T-cell (primary cell): ENCODE measurements around the gene PRMT3. TPM values are rescaled to one million over a fixed set of nuclear protein-coding genes. Genes with fewer than 3 reads are reported as not detected.

Experiments used
- ATAC-seq, 4 experiments: fragments of 200-7000 bp in 3 of 4; fragments of 150-1000 bp in 1 of 4; cut with Tn5 transposase; replicated peaks in 1 of 4; 1 replicate in 3 of 4; 2 replicates in 1 of 4; pipeline ENCODE4 v1.10.0; 2021; ENCODE audit warnings: moderate library complexity in 3 of 4, mild to moderate bottlenecking in 2 of 4, moderate number of reproducible peaks in 1 of 4
- CTCF ChIA-PET, 2 donors: fragments of 300-600 bp; sonication (Branson Sonifier 250); formaldehyde crosslinking; loops; one replicate each; lab custom pipeline; 2022; ENCODE audit warnings: antibody characterized with exemption in 2 of 2; lab: Charles Lee
- POLR2A ChIA-PET, 2 donors: fragments of 300-600 bp; sonication (Branson Sonifier 250); formaldehyde crosslinking; loops; one replicate each; lab custom pipeline; 2022; ENCODE audit warnings: antibody characterized with exemption in 2 of 2; lab: Charles Lee
- DNase-seq, 35 experiments: peaks; one replicate each; pipeline versions ENCODE4 v3.0.0 to v3.0.0-alpha.2; 2013 to 2023
- H3K27ac ChIP-seq: one replicate; pipeline ENCODE4 v1.5.1; 2013; ENCODE audit warnings: low read length
- H3K27me3 ChIP-seq, 2 experiments: replicated peaks in 1 of 2; 1 replicate in 1 of 2; 2 replicates in 1 of 2; pipeline versions ENCODE4 v1.6.1 to v1.7.0; 2013; ENCODE audit warnings: low read length in 1 of 2, mixed read lengths in 1 of 2; ENCODE audit not compliant: control insufficient read depth in 2 of 2, insufficient read depth in 2 of 2; ENCODE audit errors: extremely low read depth in 1 of 2
- H3K36me3 ChIP-seq, 2 donors: 1 replicate in 1 of 2; 2 replicates in 1 of 2; pipeline versions ENCODE4 v1.6.1 to v1.7.0; 2013; ENCODE audit warnings: low read length in 1 of 2; ENCODE audit not compliant: control insufficient read depth in 2 of 2, insufficient read depth in 1 of 2; ENCODE audit errors: extremely low read depth in 1 of 2
- H3K4me1 ChIP-seq, 2 experiments: 1 replicate in 1 of 2; 2 replicates in 1 of 2; pipeline versions ENCODE4 v1.6.1 to v1.7.0; 2013; ENCODE audit warnings: low read length in 2 of 2, mixed read lengths in 1 of 2; ENCODE audit not compliant: insufficient read depth in 2 of 2, control insufficient read depth in 1 of 2; ENCODE audit errors: extremely low read depth in 1 of 2
- H3K4me3 ChIP-seq, 2 donors: 1 replicate in 1 of 2; 2 replicates in 1 of 2; pipeline versions ENCODE4 v1.5.1 to v1.7.0; 2013; ENCODE audit warnings: mild to moderate bottlenecking in 2 of 2, low read length in 1 of 2, moderate library complexity in 1 of 2; ENCODE audit not compliant: control insufficient read depth in 1 of 2; ENCODE audit errors: extremely low read depth in 1 of 2
- H3K9me3 ChIP-seq: 2 replicates; pipeline ENCODE4 v1.7.0; 2013
- H3K27ac Mint-ChIP-seq, 2 donors: one replicate each; pipeline ENCODE4 v1.8.0; 2020 to 2021; ENCODE audit warnings: mild to moderate bottlenecking in 2 of 2, mixed read lengths in 2 of 2
- H3K27me3 Mint-ChIP-seq, 2 donors: one replicate each; pipeline ENCODE4 v1.8.0; 2021 to 2022; ENCODE audit warnings: mixed read lengths in 2 of 2
- H3K36me3 Mint-ChIP-seq: one replicate; pipeline ENCODE4 v1.8.0; 2021; ENCODE audit warnings: mixed read lengths
- H3K4me1 Mint-ChIP-seq, 3 donors: one replicate each; pipeline ENCODE4 v1.8.0; 2020 to 2022; ENCODE audit warnings: mixed read lengths in 3 of 3, mild to moderate bottlenecking in 1 of 3
- H3K4me3 Mint-ChIP-seq, 3 donors: one replicate each; pipeline ENCODE4 v1.8.0; 2020 to 2022; ENCODE audit warnings: mild to moderate bottlenecking in 3 of 3, mixed read lengths in 3 of 3, moderate library complexity in 3 of 3
- H3K9me3 Mint-ChIP-seq, 3 donors: one replicate each; pipeline ENCODE4 v1.8.0; 2020 to 2022; ENCODE audit warnings: mixed read lengths in 3 of 3
- WGBS: methylation state at CpG from one replicate; pipeline ENCODE4 v1.1.5; 2013; ENCODE audit warnings: missing lambda C conversion rate; ENCODE audit not compliant: insufficient coverage; 5-methylcytosine and 5-hydroxymethylcytosine counted together
- total RNA-seq, 35 experiments: library from RNA in 6 of 35; stranded (reverse) in 6 of 35; fragments of 120-200 nt in 1 of 35; gene quantifications; one replicate each; pipeline versions ENCODE4 v1.2.1 to v1.2.4 and lab custom pipeline; 2013 to 2026

Gene PRMT3
- total RNA-seq, 5 donors from 2014 or later (not counting 1 experiment from before 2014, with no cell fraction given), result 12.9 to 19.5 (median 17.2) TPM

DNA sequence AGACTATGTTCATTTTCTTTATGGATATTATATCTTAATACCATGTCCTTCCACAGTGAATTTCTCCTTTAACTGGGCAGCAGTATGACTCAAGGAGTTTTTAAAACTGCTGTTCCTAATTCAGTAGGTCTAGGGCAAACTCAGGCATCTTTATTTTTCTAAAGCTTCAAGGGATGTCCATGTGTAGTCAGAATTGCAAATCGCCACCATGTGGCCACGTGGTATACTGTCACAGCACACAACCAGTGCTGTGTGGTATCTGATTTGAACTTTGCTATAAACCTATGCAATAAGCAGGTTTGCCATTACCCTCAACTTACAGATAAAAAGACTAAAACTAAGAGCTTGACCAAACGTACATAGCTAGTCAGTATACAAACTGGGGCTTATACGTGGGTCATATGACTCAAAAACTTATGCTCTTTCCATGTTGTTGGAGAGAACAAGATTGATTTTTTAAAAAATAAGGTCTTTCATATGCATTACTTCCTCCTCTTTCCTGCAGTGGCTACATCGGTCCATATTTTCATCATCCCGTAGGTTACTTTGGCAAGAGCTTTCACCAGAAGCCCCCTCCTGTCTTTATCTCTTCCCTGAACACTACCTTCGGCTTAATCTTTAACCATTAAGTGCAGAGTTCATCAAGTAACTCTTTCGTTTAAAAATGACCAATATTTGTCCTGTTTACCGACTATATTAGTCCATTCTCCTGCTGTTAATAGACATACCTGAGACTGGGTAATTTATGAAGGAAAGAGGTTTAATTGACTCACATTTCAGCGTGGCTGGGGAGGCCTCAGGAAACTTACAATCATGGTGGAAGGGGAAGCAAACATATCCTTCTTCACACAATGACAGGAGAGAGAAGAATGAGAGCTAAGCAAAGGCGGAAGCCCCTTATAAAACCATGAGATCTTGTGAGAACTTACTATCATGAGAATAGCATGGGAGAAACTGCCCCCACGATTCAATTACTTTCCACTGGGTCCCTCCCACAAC, 32.0 kb upstream of the PRMT3 start:
- Histone ChIP-seq H3K4me3 (no peak overlapping the region), H3K27me3 (no peaks in the 10 kb centered on the region), H3K27ac (no peak overlapping the region), H3K4me1 (peaks cover 3 to 8% of the 10 kb centered on the region in 2 experiments), H3K36me3 (no peaks in the 10 kb centered on the region), H3K9me3 (no peaks in the 10 kb centered on the region)
- Mint-ChIP-seq H3K27ac (no peak overlapping the region), H3K9me3 (no peaks in the 10 kb centered on the region), H3K4me1 (peaks cover 14 to 19% (median 18%) of the 10 kb centered on the region in 3 donors), H3K4me3 (no peak overlapping the region), H3K27me3 (peaks cover 0 to 5% of the 10 kb centered on the region in 2 donors), H3K36me3 (no peaks in the 10 kb centered on the region)
- peak; percentile 83 to 91 (median 86) for ATAC-seq
- peak in 24 of 35 experiments; percentile 12 to 66 (median 26) for DNase-seq
- 74% methylated on average over 2 of the region's 12 CpGs for WGBS
- ChIA-PET CTCF (interaction anchor here (0.5 to 3.6 kb wide), 12 partner anchors 10 to 1597 kb away, joined by 3 to 37 read pairs (median 4); no protein-coding TSS in a partner anchor), POLR2A (no interaction called here)

DNA sequence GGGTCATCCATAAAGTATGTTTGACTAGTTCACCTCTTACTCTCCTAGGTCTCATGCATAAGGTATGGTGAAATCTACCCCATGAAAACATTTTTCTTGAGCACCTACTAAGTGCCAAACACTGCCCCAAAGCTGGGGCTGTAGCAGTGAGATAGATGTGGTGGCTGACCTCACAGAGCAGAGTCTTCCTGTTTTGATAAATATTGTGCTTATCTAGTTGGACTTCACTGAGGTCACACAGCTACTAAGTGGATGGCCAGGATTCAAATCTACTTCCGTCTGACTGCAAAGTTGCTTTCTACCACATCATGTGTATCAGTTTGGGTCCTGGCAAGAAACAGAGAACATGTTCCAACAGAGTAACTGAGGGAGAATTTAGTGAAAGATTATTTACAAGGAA, 30.4 kb upstream of the PRMT3 start:
- H3K9me3 Mint-ChIP-seq, result no peaks in the 10 kb centered on the region
- Histone ChIP-seq H3K9me3 (no peaks in the 10 kb centered on the region), H3K27me3 (no peaks in the 10 kb centered on the region), H3K36me3 (no peaks in the 10 kb centered on the region), H3K27ac (no peak overlapping the region), H3K4me3 (no peak overlapping the region), H3K4me1 (peaks cover 2 to 6% of the 10 kb centered on the region in 2 experiments)
- no peak for DNase-seq
- peaks cover 22 to 29% (median 27%) of the 10 kb centered on the region in 3 donors for H3K4me1 Mint-ChIP-seq
- no peak for ATAC-seq
- ChIA-PET POLR2A (no interaction called here), CTCF (interaction anchor here in 1 of 2 donors (0.6 to 0.9 kb wide), 2 partner anchors 15 to 35 kb away, joined by 3 read pairs; no protein-coding TSS in a partner anchor)
- no peak overlapping the region for H3K27ac Mint-ChIP-seq
- no peaks in the 10 kb centered on the region for H3K36me3 Mint-ChIP-seq
- WGBS, result no CpG with 5 or more reads among the region's 1 CpG
- H3K27me3 Mint-ChIP-seq, result peaks cover 0 to 2% of the 10 kb centered on the region in 2 donors
- H3K4me3 Mint-ChIP-seq, result no peak overlapping the region

DNA sequence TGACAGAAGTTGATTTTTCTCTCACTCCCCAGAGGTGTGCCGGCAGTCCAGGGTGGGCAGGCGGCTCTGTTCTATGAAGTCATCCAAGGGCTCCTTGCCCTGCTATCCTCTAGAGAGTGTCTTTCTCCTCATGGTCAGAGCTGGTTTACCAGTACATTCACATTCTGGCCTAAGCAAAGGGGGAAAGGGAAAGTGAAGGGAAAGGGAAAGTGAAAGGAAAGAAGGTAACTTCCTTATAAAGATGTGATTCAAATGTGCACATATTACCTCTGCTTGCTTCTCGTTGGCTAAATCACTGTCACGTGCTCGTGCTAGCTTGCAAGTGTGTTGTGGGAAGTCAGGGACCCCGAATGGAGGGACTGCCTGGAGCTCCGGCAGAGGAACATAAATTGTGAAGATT, 26.9 kb upstream of the PRMT3 start:
- peaks cover 41 to 52% (median 49%) of the 10 kb centered on the region in 3 donors for H3K4me1 Mint-ChIP-seq
- CTCF ChIA-PET, result interaction anchor here (0.7 to 1.1 kb wide), 8 partner anchors 9 to 389 kb away, joined by 3 to 5 read pairs (median 3); no protein-coding TSS in a partner anchor
- H3K4me3 ChIP-seq, result peak overlapping the region in 1 of 2 donors; percentile 15
- no peaks in the 10 kb centered on the region for H3K27me3 Mint-ChIP-seq
- peak overlapping the region; percentile 75 to 87 for H3K27ac Mint-ChIP-seq
- peaks cover 13 to 34% of the 10 kb centered on the region in 2 experiments for H3K4me1 ChIP-seq
- POLR2A ChIA-PET, result interaction anchor here in 1 of 2 donors (1.0 kb wide), 1 partner anchor 21 kb away, joined by 3 read pairs; no protein-coding TSS in a partner anchor
- H3K27ac ChIP-seq, result peak overlapping the region; percentile 70
- H3K9me3 Mint-ChIP-seq, result no peaks in the 10 kb centered on the region
- H3K27me3 ChIP-seq, result no peaks in the 10 kb centered on the region
- no peaks in the 10 kb centered on the region for H3K36me3 ChIP-seq
- H3K9me3 ChIP-seq, result no peaks in the 10 kb centered on the region
- H3K36me3 Mint-ChIP-seq, result no peaks in the 10 kb centered on the region
- WGBS, result no CpG with 5 or more reads among the region's 7 CpGs
- DNase-seq (peak in 28 of 35 experiments; percentile 5 to 71 (median 36)), ATAC-seq (peak in 3 of 4 experiments; percentile 23 to 64 (median 32))
- H3K4me3 Mint-ChIP-seq, result peak overlapping the region; percentile 41 to 68 (median 54)

DNA sequence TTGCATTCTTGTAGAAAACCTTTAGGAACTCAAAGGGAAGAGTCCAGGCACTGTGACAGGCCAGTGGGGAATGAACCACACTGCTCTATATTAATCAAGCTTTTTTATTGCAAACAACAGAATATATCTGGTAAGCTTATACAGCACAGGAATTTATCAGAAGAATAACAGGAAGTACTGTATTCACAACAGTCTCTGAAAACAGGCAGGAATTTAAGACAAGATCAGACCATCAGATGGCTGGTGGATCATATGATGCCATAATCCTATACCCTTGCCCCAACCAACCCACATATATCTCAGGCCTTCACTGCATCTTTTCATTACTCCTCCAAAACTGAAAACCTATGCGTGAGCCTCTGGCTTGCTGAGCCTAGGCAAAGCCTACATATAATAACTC, 25.0 kb upstream of the PRMT3 start:
- Histone ChIP-seq H3K27me3 (no peaks in the 10 kb centered on the region), H3K4me3 (no peak overlapping the region), H3K36me3 (no peaks in the 10 kb centered on the region), H3K27ac (no peak overlapping the region), H3K4me1 (peaks cover 13 to 34% of the 10 kb centered on the region in 2 experiments), H3K9me3 (no peaks in the 10 kb centered on the region)
- ChIA-PET POLR2A (no interaction called here), CTCF (interaction anchor here in 1 of 2 donors (1.1 kb wide), 1 partner anchor 10 kb away, joined by 3 read pairs; no protein-coding TSS in a partner anchor)
- DNase-seq (peak in 1 of 35 experiments; percentile 10), ATAC-seq (no peak)
- no CpG with 5 or more reads among the region's 1 CpG for WGBS
- peaks cover 56 to 68% (median 65%) of the 10 kb centered on the region in 3 donors for H3K4me1 Mint-ChIP-seq
- peak overlapping the region; percentile 93 to 94 for H3K27ac Mint-ChIP-seq
- no peaks in the 10 kb centered on the region for H3K9me3 Mint-ChIP-seq
- H3K27me3 Mint-ChIP-seq, result no peaks in the 10 kb centered on the region
- H3K36me3 Mint-ChIP-seq, result peaks cover 8% of the 10 kb centered on the region
- peak overlapping the region; percentile 81 to 91 (median 84) for H3K4me3 Mint-ChIP-seq

DNA sequence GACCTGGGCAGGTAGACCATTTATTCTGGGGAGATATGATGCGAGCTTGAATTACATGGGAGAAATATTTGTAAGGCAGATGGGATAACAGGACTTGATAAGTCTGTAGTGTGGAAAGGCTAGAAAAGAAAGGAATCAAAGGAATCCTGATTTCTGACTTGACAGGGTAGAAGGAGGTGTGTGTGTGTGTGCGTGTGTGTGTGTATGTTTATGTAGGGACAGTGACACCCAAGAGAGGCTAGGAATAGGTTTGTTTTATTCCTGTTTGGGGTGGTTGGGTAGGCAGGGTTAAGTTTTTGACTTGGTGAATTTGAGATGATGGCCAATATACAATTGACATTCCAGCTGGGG, 24.4 kb upstream of the PRMT3 start:
- peak overlapping the region; percentile 83 to 91 for H3K4me3 ChIP-seq
- H3K9me3 ChIP-seq, result no peaks in the 10 kb centered on the region
- 85% methylated on average over 2 of the region's 2 CpGs for WGBS
- DNase-seq, result no peak
- H3K27me3 Mint-ChIP-seq, result no peaks in the 10 kb centered on the region
- H3K9me3 Mint-ChIP-seq, result no peaks in the 10 kb centered on the region
- H3K4me3 Mint-ChIP-seq, result peak overlapping the region; percentile 81 to 91 (median 84)
- peaks cover 13 to 34% of the 10 kb centered on the region in 2 experiments for H3K4me1 ChIP-seq
- no peaks in the 10 kb centered on the region for H3K36me3 ChIP-seq
- peak overlapping the region; percentile 65 for H3K27ac ChIP-seq
- ChIA-PET CTCF (interaction anchor here in 1 of 2 donors (1.1 kb wide), 1 partner anchor 11 kb away, joined by 3 read pairs; no protein-coding TSS in a partner anchor), POLR2A (no interaction called here)
- no peaks in the 10 kb centered on the region for H3K27me3 ChIP-seq
- ATAC-seq, result no peak
- H3K4me1 Mint-ChIP-seq, result peaks cover 58 to 72% (median 69%) of the 10 kb centered on the region in 3 donors
- H3K27ac Mint-ChIP-seq, result peak overlapping the region; percentile 93 to 94
- H3K36me3 Mint-ChIP-seq, result peaks cover 10% of the 10 kb centered on the region
